Effector memory CD4-positive, alpha-beta T cell (primary cell): Measurements from ENCODE around the gene NR2C2.

ENCODE experiments used
- DNase-seq, 3 donors: peaks; one replicate each; pipeline ENCODE4 v3.0.0-alpha.2; 2020
- H3K27ac ChIP-seq: 2 replicates; pipeline ENCODE4 v1.7.0; 2013; ENCODE audit warnings: mild to moderate bottlenecking, low read length, moderate library complexity; ENCODE audit not compliant: insufficient read depth, poor library complexity, severe bottlenecking
- H3K27me3 ChIP-seq: replicated peaks from 2 replicates; pipeline ENCODE4 v1.7.0; 2013; ENCODE audit warnings: mild to moderate bottlenecking, low read length; ENCODE audit not compliant: insufficient read depth, control insufficient read depth, poor library complexity, severe bottlenecking
- H3K36me3 ChIP-seq: 2 replicates; pipeline ENCODE4 v1.7.0; 2013; ENCODE audit warnings: mild to moderate bottlenecking, low read length, moderate library complexity; ENCODE audit not compliant: control insufficient read depth, insufficient read depth
- H3K4me1 ChIP-seq: 2 replicates; pipeline ENCODE4 v1.7.0; 2013; ENCODE audit warnings: low read length, mild to moderate bottlenecking; ENCODE audit not compliant: control insufficient read depth, insufficient read depth, poor library complexity, severe bottlenecking
- H3K4me3 ChIP-seq: 2 replicates; pipeline ENCODE4 v1.7.0; 2013; ENCODE audit warnings: low read length, low read depth, mild to moderate bottlenecking; ENCODE audit not compliant: insufficient read depth, poor library complexity, severe bottlenecking
- H3K9me3 ChIP-seq: 2 replicates; pipeline ENCODE4 v1.7.0; 2013; ENCODE audit warnings: mild to moderate bottlenecking, low read length, moderate library complexity; ENCODE audit not compliant: control insufficient read depth

NR2C2 gene

GRCh38 chr3:14935592-14936345 lies 11.6 kb upstream of the NR2C2 start:
- no peaks in the 10 kb centered on the region for H3K9me3 ChIP-seq
- H3K27ac ChIP-seq: no peak overlapping the region
- H3K27me3 ChIP-seq: no peaks in the 10 kb centered on the region
- H3K4me1 ChIP-seq: no peaks in the 10 kb centered on the region
- H3K36me3 ChIP-seq: no peaks in the 10 kb centered on the region
- H3K4me3 ChIP-seq: no peak overlapping the region
- no peak for DNase-seq

GRCh38 chr3:14938954-14939353 lies 8.4 kb upstream of the NR2C2 start:
- DNase-seq: no peak
- Histone ChIP-seq H3K9me3 (no peaks in the 10 kb centered on the region), H3K36me3 (peaks cover 10% of the 10 kb centered on the region), H3K4me3 (no peak overlapping the region), H3K27ac (no peak overlapping the region), H3K4me1 (no peaks in the 10 kb centered on the region), H3K27me3 (no peaks in the 10 kb centered on the region)

GRCh38 chr3:14941871-14942270 lies 5.5 kb upstream of the NR2C2 start:
- Histone ChIP-seq H3K9me3 (no peaks in the 10 kb centered on the region), H3K4me3 (no peak overlapping the region), H3K36me3 (peaks cover 23% of the 10 kb centered on the region), H3K27me3 (no peaks in the 10 kb centered on the region), H3K4me1 (peaks cover 4% of the 10 kb centered on the region), H3K27ac (no peak overlapping the region)
- DNase-seq: no peak

GRCh38 chr3:14943042-14943441 lies 4.3 kb upstream of the NR2C2 start:
- H3K27ac ChIP-seq: no peak overlapping the region
- H3K4me1 ChIP-seq: peaks cover 4% of the 10 kb centered on the region
- no peaks in the 10 kb centered on the region for H3K9me3 ChIP-seq
- no peak for DNase-seq
- no peaks in the 10 kb centered on the region for H3K27me3 ChIP-seq
- peaks cover 23% of the 10 kb centered on the region for H3K36me3 ChIP-seq
- H3K4me3 ChIP-seq: no peak overlapping the region

- Histone ChIP-seq H3K4me3 (peak overlapping the region; percentile 90), H3K4me1 (peaks cover 9% of the 10 kb centered on the region)
- DNase-seq: no peak
Observed at GRCh38 chr3:14946236-14946635, 1.1 kb upstream of the NR2C2 start.

GRCh38 chr3:14946739-14947099 lies 664 bp upstream of the NR2C2 start:
- Histone ChIP-seq H3K27ac (peak overlapping the region; percentile 97), H3K4me3 (peak overlapping the region; percentile 90), H3K27me3 (no peaks in the 10 kb centered on the region), H3K4me1 (peaks cover 9% of the 10 kb centered on the region), H3K9me3 (no peaks in the 10 kb centered on the region), H3K36me3 (peaks cover 23% of the 10 kb centered on the region)
- no peak for DNase-seq

More at GRCh38 chr3:14946236-14946635, 1.1 kb upstream of the NR2C2 start:
- H3K27ac ChIP-seq: peak overlapping the region; percentile 97
- H3K36me3 ChIP-seq: peaks cover 23% of the 10 kb centered on the region
- no peaks in the 10 kb centered on the region for H3K9me3 ChIP-seq
- H3K27me3 ChIP-seq: no peaks in the 10 kb centered on the region

- no peaks in the 10 kb centered on the region for H3K9me3 ChIP-seq
- no peaks in the 10 kb centered on the region for H3K27me3 ChIP-seq
- peak overlapping the region; percentile 90 for H3K4me3 ChIP-seq
- peak; percentile 91 to 95 (median 94) for DNase-seq
- H3K4me1 ChIP-seq: peaks cover 9% of the 10 kb centered on the region
- H3K36me3 ChIP-seq: peaks cover 22% of the 10 kb centered on the region
- peak overlapping the region; percentile 97 for H3K27ac ChIP-seq
Observed at GRCh38 chr3:14947886-14948608, 664 bp downstream of the NR2C2 start.

GRCh38 chr3:14948609-14949038 lies 1.2 kb downstream of the NR2C2 start:
- no peaks in the 10 kb centered on the region for H3K9me3 ChIP-seq
- peak overlapping the region; percentile 57 for H3K27ac ChIP-seq
- H3K4me3 ChIP-seq: peak overlapping the region; percentile 60
- DNase-seq: no peak
- no peaks in the 10 kb centered on the region for H3K27me3 ChIP-seq
- H3K4me1 ChIP-seq: peaks cover 9% of the 10 kb centered on the region
- peaks cover 17% of the 10 kb centered on the region for H3K36me3 ChIP-seq

- H3K27ac ChIP-seq: no peak overlapping the region
- H3K4me3 ChIP-seq: peak overlapping the region; percentile 60
- H3K36me3 ChIP-seq: peaks cover 13% of the 10 kb centered on the region
- H3K4me1 ChIP-seq: peaks cover 9% of the 10 kb centered on the region
- no peaks in the 10 kb centered on the region for H3K27me3 ChIP-seq
- no peaks in the 10 kb centered on the region for H3K9me3 ChIP-seq
- no peak for DNase-seq
Observed at GRCh38 chr3:14949126-14949525, 1.7 kb downstream of the NR2C2 start.

GRCh38 chr3:14950274-14950673 lies 2.9 kb downstream of the NR2C2 start:
- H3K27me3 ChIP-seq: no peaks in the 10 kb centered on the region
- H3K9me3 ChIP-seq: no peaks in the 10 kb centered on the region
- no peak overlapping the region for H3K27ac ChIP-seq
- peaks cover 3% of the 10 kb centered on the region for H3K36me3 ChIP-seq
- peaks cover 9% of the 10 kb centered on the region for H3K4me1 ChIP-seq
- no peak overlapping the region for H3K4me3 ChIP-seq
- DNase-seq: no peak
